GM23338 (cell line): Measurements from ENCODE around the gene ESPN. TPM values are rescaled to one million over a fixed set of nuclear protein-coding genes. Genes with fewer than 3 reads are reported as not detected.

Experiments used
- ATAC-seq: fragments of 200-7000 bp; cut with Tn5 transposase; 3 replicates; pipeline ENCODE4 v1.9.1; 2020
- DNase-seq: peaks from one replicate; pipeline ENCODE4 v3.0.0-alpha.2; 2015; ENCODE audit warnings: low spot score
- H2AFZ ChIP-seq: fragments of 200-600 bp; sonication (generic); 2 replicates; pipeline ENCODE4 v1.8.0; 2016; ENCODE audit warnings: antibody characterized with exemption, mild to moderate bottlenecking, moderate library complexity
- H3F3A ChIP-seq: fragments of 200-600 bp; sonication (generic); replicated peaks from 2 replicates; pipeline ENCODE4 v1.8.0; 2017; ENCODE audit warnings: antibody characterized with exemption, mixed run types, low read depth
- H3K27ac ChIP-seq: fragments of 200-600 bp; sonication (generic); 2 replicates; pipeline ENCODE4 v1.6.1; 2016; ENCODE audit warnings: low read depth
- H3K27me3 ChIP-seq: fragments of 200-600 bp; sonication (generic); 2 replicates; pipeline ENCODE4 v1.8.0; 2016; ENCODE audit warnings: mild to moderate bottlenecking, mixed run types, moderate library complexity; ENCODE audit not compliant: insufficient read depth
- H3K36me3 ChIP-seq: fragments of 200-600 bp; sonication (generic); 2 replicates; pipeline ENCODE4 v1.8.0; 2016; ENCODE audit warnings: mild to moderate bottlenecking; ENCODE audit not compliant: insufficient read depth
- H3K4me1 ChIP-seq: fragments of 200-600 bp; sonication (generic); 2 replicates; pipeline ENCODE4 v1.8.0; 2016; ENCODE audit warnings: mild to moderate bottlenecking, moderate library complexity; ENCODE audit not compliant: insufficient read depth
- H3K4me2 ChIP-seq: fragments of 200-600 bp; sonication (generic); 2 replicates; pipeline ENCODE4 v1.7.1; 2017; ENCODE audit warnings: mixed run types
- H3K4me3 ChIP-seq: fragments of 200-600 bp; sonication (generic); 2 replicates; pipeline ENCODE4 v1.6.1; 2016; ENCODE audit warnings: mixed run types
- H3K79me2 ChIP-seq: fragments of 200-600 bp; sonication (generic); replicated peaks from 2 replicates; pipeline ENCODE4 v1.8.0; 2017; ENCODE audit warnings: mild to moderate bottlenecking; ENCODE audit not compliant: insufficient read depth
- H3K9me2 ChIP-seq: fragments of 200-600 bp; sonication (generic); 2 replicates; pipeline ENCODE4 v1.8.0; 2017; ENCODE audit not compliant: insufficient read depth
- H4K20me1 ChIP-seq: fragments of 200-600 bp; sonication (generic); replicated peaks from 2 replicates; pipeline ENCODE4 v1.8.0; 2017; ENCODE audit warnings: mild to moderate bottlenecking; ENCODE audit not compliant: insufficient read depth
- H3K27ac Mint-ChIP-seq: 2 replicates; pipeline ENCODE4 v1.8.0; 2020; ENCODE audit warnings: inconsistent platforms, mild to moderate bottlenecking, moderate library complexity, mixed read lengths
- H3K27me3 Mint-ChIP-seq: 3 replicates; pipeline ENCODE4 v1.8.0; 2022; ENCODE audit warnings: low read depth, mild to moderate bottlenecking, moderate library complexity, mixed read lengths, inconsistent platforms; ENCODE audit not compliant: insufficient read depth, poor library complexity
- H3K36me3 Mint-ChIP-seq: 3 replicates; pipeline ENCODE4 v1.8.0; 2021; ENCODE audit warnings: low read depth, mild to moderate bottlenecking, inconsistent platforms, moderate library complexity, mixed read lengths
- H3K4me1 Mint-ChIP-seq: 3 replicates; pipeline ENCODE4 v1.8.0; 2020; ENCODE audit warnings: mild to moderate bottlenecking, inconsistent platforms, mixed read lengths
- H3K4me3 Mint-ChIP-seq: 3 replicates; pipeline ENCODE4 v1.8.0; 2021; ENCODE audit warnings: moderate library complexity, mild to moderate bottlenecking, inconsistent platforms, mixed read lengths
- H3K9me3 Mint-ChIP-seq: 3 replicates; pipeline ENCODE4 v1.8.0; 2020; ENCODE audit warnings: moderate library complexity, mild to moderate bottlenecking, inconsistent platforms, mixed read lengths
- CREB1 ChIP-seq: fragments of 250-450 bp; sonication (Bioruptor Pico); IDR thresholded peaks from 2 replicates; pipeline ENCODE4 v1.5.0; 2020; ENCODE audit warnings: low read depth, mild to moderate bottlenecking, moderate library complexity
- ETS1 ChIP-seq: IDR thresholded peaks from 2 replicates; pipeline ENCODE4 v1.6.1; 2016; ENCODE audit warnings: antibody characterized with exemption
- EZH2 ChIP-seq: fragments of 200-600 bp; sonication (generic); IDR thresholded peaks from one replicate; pipeline ENCODE4 v1.8.0; 2017; ENCODE audit warnings: antibody characterized with exemption, mild to moderate bottlenecking, low read depth; ENCODE audit not compliant: unreplicated experiment
- EZH2phosphoT487 ChIP-seq: fragments of 200-600 bp; sonication (generic); IDR thresholded peaks from one replicate; pipeline ENCODE4 v1.8.1; 2018; ENCODE audit warnings: antibody characterized with exemption; ENCODE audit not compliant: unreplicated experiment
- JUNB ChIP-seq: IDR thresholded peaks from one replicate; pipeline ENCODE4 v1.6.1; 2016; ENCODE audit warnings: antibody characterized with exemption; ENCODE audit not compliant: unreplicated experiment
- NANOG ChIP-seq: IDR thresholded peaks from 2 replicates; pipeline ENCODE4 v1.6.1; 2016; ENCODE audit warnings: antibody characterized with exemption, borderline replicate concordance
- POLR2AphosphoS5 ChIP-seq: IDR thresholded peaks from 2 replicates; pipeline ENCODE4 v1.6.1; 2016; ENCODE audit warnings: antibody characterized with exemption, low read depth
- STAT1 ChIP-seq: IDR thresholded peaks from one replicate; pipeline ENCODE4 v1.6.1; 2016; ENCODE audit warnings: antibody characterized with exemption; ENCODE audit not compliant: unreplicated experiment
- ZNF114 ChIP-seq: fragments of 250-450 bp; sonication (Bioruptor Pico); IDR thresholded peaks from 2 replicates; pipeline ENCODE4 v1.5.0; 2020; ENCODE audit warnings: mild to moderate bottlenecking, moderate library complexity
- ZNF331 ChIP-seq: fragments of 250-450 bp; sonication (Bioruptor Pico); IDR thresholded peaks from 2 replicates; pipeline ENCODE4 v1.5.0; 2020; ENCODE audit warnings: low read depth, mild to moderate bottlenecking, moderate library complexity
- polyA plus RNA-seq: library from polyadenylated mRNA; unstranded; fragments of >200 nt; fragmentation: Nextera tagmentation; extraction: Ambion mirVana; gene quantifications from 2 replicates; pipeline ENCODE4 v1.2.1, GENCODE V29; 2016
- total RNA-seq: library from RNA; depleted of rRNA; stranded (reverse); fragments of >200 nt; shearing (Covaris generic); gene quantifications from 2 replicates; pipeline ENCODE4 v1.2.3, GENCODE V29; 2014
- TF ChIP-seq, protein P1 (sequence below), 2 experiments: fragments of 200-600 bp in 1 of 2; sonication (generic) in 1 of 2; conservative IDR thresholded peaks; 2 replicates each; pipeline versions ENCODE4 v1.5.1 to v1.6.1; 2016 to 2017; ENCODE audit warnings: antibody characterized with exemption in 2 of 2, low read depth in 2 of 2, mild to moderate bottlenecking in 2 of 2, moderate library complexity in 1 of 2
- TF ChIP-seq, protein P2 (sequence below): IDR thresholded peaks from one replicate; pipeline ENCODE4 v1.6.1; 2018; ENCODE audit warnings: antibody characterized with exemption; ENCODE audit not compliant: unreplicated experiment

Gene ESPN
- total and polyA plus RNA-seq, 2 experiments from 2014 or later, result 12.2 to 13.6 TPM

DNA sequence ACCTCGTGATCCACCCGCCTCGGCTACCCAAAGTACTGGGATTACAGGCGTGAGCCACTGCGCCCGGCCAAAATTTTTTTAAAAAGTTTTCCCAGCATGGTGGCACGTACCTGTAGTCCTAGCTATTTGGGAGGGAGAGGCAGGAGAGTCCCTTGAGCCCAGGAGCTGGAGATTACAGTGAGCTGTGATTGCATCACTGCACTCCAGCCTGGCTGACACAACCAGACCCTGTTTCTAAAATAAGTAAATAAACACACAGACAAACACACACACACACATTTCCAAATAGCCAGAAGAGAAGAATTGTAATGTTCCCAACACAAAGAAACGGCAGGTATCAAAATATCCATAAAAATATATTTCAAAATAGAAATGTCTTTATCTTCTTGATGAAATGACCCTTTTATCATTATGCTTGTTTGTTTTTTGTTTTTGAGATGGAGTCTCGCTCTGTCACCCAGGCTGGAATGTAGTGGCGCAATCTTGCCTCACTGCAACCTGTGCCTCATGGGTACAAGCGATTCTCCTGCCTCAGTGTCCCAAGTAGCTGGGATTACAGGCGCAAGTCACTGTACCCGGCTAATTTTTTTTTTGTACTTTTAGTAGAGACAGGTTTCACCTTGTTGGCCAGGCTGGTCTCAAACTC is 14.2 kb upstream of the ESPN start:
- H3K36me3 Mint-ChIP-seq, result no peaks in the 10 kb centered on the region
- Histone ChIP-seq H3K4me2 (no peak overlapping the region), H3K4me3 (no peak overlapping the region), H3K27ac (no peak overlapping the region), H3K4me1 (peaks cover 9% of the 10 kb centered on the region), H2AFZ (no peak overlapping the region), H3K27me3 (peaks cover 27% of the 10 kb centered on the region), H3K36me3 (no peaks in the 10 kb centered on the region), H3F3A (0 out of 2 replicates have a peak, but pooled peaks cover 6% of the 10 kb centered on the region), H4K20me1 (no peaks in the 10 kb centered on the region), H3K79me2 (no peaks in the 10 kb centered on the region), H3K9me2 (no peaks in the 10 kb centered on the region)
- peaks cover 6% of the 10 kb centered on the region for H3K4me1 Mint-ChIP-seq
- no peak overlapping the region for H3K4me3 Mint-ChIP-seq
- ATAC-seq (no peak), DNase-seq (no peak)
- H3K27me3 Mint-ChIP-seq, result peaks cover 22% of the 10 kb centered on the region
- no peak for TF ChIP-seq ZNF331 (CRISPR knock-in tag)
- TF ChIP-seq, protein P1, sequence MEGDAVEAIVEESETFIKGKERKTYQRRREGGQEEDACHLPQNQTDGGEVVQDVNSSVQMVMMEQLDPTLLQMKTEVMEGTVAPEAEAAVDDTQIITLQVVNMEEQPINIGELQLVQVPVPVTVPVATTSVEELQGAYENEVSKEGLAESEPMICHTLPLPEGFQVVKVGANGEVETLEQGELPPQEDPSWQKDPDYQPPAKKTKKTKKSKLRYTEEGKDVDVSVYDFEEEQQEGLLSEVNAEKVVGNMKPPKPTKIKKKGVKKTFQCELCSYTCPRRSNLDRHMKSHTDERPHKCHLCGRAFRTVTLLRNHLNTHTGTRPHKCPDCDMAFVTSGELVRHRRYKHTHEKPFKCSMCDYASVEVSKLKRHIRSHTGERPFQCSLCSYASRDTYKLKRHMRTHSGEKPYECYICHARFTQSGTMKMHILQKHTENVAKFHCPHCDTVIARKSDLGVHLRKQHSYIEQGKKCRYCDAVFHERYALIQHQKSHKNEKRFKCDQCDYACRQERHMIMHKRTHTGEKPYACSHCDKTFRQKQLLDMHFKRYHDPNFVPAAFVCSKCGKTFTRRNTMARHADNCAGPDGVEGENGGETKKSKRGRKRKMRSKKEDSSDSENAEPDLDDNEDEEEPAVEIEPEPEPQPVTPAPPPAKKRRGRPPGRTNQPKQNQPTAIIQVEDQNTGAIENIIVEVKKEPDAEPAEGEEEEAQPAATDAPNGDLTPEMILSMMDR (conservative IDR thresholded peaks at IDR 0.05; ENCODE audit: low read depth in 2 of 2), result no peak
- TF ChIP-seq CREB1 (CRISPR knock-in tag), result no peak
- TF ChIP-seq NANOG, result no peak
- TF ChIP-seq EZH2, result no peak
- no peaks in the 10 kb centered on the region; the same call in 2 of the 3 replicates for H3K9me3 Mint-ChIP-seq
- H3K27ac Mint-ChIP-seq, result no peak overlapping the region

GRCh38 chr1:6412896-6413295 is 11.7 kb upstream of the ESPN start:
- no peak overlapping the region for H3K27ac Mint-ChIP-seq
- no peak overlapping the region for H3K4me3 Mint-ChIP-seq
- Histone ChIP-seq H3F3A (0 out of 2 replicates have a peak, but pooled peaks cover 6% of the 10 kb centered on the region), H4K20me1 (peaks cover 5% of the 10 kb centered on the region; the same call in 1 of the 2 replicates), H3K79me2 (no peaks in the 10 kb centered on the region), H3K9me2 (no peaks in the 10 kb centered on the region), H3K27ac (no peak overlapping the region), H2AFZ (no peak overlapping the region), H3K4me3 (no peak overlapping the region), H3K4me2 (no peak overlapping the region), H3K4me1 (peaks cover 11% of the 10 kb centered on the region), H3K27me3 (peaks cover 49% of the 10 kb centered on the region), H3K36me3 (no peaks in the 10 kb centered on the region)
- no peaks in the 10 kb centered on the region for H3K36me3 Mint-ChIP-seq
- peaks cover 9% of the 10 kb centered on the region for H3K4me1 Mint-ChIP-seq
- no peak for ATAC-seq
- H3K9me3 Mint-ChIP-seq, result no peaks in the 10 kb centered on the region; the same call in 2 of the 3 replicates
- H3K27me3 Mint-ChIP-seq, result peaks cover 46% of the 10 kb centered on the region
- DNase-seq, result no peak
- no peak for TF ChIP-seq ETS1
- no peak for TF ChIP-seq JUNB
- TF ChIP-seq, protein P2, sequence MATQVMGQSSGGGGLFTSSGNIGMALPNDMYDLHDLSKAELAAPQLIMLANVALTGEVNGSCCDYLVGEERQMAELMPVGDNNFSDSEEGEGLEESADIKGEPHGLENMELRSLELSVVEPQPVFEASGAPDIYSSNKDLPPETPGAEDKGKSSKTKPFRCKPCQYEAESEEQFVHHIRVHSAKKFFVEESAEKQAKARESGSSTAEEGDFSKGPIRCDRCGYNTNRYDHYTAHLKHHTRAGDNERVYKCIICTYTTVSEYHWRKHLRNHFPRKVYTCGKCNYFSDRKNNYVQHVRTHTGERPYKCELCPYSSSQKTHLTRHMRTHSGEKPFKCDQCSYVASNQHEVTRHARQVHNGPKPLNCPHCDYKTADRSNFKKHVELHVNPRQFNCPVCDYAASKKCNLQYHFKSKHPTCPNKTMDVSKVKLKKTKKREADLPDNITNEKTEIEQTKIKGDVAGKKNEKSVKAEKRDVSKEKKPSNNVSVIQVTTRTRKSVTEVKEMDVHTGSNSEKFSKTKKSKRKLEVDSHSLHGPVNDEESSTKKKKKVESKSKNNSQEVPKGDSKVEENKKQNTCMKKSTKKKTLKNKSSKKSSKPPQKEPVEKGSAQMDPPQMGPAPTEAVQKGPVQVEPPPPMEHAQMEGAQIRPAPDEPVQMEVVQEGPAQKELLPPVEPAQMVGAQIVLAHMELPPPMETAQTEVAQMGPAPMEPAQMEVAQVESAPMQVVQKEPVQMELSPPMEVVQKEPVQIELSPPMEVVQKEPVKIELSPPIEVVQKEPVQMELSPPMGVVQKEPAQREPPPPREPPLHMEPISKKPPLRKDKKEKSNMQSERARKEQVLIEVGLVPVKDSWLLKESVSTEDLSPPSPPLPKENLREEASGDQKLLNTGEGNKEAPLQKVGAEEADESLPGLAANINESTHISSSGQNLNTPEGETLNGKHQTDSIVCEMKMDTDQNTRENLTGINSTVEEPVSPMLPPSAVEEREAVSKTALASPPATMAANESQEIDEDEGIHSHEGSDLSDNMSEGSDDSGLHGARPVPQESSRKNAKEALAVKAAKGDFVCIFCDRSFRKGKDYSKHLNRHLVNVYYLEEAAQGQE, result no peak
- no peak for TF ChIP-seq POLR2AphosphoS5
- no peak for TF ChIP-seq CREB1 (CRISPR knock-in tag)
- TF ChIP-seq STAT1, result no peak
- TF ChIP-seq, protein P1 (conservative IDR thresholded peaks at IDR 0.05; ENCODE audit: low read depth in 2 of 2), result no peak
- no peak for TF ChIP-seq EZH2
- no peak for TF ChIP-seq ZNF114 (CRISPR knock-in tag)
- TF ChIP-seq EZH2phosphoT487, result no peak
- TF ChIP-seq NANOG, result no peak
